NCI-H774 (cell line): ENCODE measurements around the gene SEMA3G.

ENCODE experiments used
- DNase-seq: peaks from one replicate; lab custom pipeline; 2025; lab: John Stamatoyannopoulos, UW

SEMA3G gene

DNA sequence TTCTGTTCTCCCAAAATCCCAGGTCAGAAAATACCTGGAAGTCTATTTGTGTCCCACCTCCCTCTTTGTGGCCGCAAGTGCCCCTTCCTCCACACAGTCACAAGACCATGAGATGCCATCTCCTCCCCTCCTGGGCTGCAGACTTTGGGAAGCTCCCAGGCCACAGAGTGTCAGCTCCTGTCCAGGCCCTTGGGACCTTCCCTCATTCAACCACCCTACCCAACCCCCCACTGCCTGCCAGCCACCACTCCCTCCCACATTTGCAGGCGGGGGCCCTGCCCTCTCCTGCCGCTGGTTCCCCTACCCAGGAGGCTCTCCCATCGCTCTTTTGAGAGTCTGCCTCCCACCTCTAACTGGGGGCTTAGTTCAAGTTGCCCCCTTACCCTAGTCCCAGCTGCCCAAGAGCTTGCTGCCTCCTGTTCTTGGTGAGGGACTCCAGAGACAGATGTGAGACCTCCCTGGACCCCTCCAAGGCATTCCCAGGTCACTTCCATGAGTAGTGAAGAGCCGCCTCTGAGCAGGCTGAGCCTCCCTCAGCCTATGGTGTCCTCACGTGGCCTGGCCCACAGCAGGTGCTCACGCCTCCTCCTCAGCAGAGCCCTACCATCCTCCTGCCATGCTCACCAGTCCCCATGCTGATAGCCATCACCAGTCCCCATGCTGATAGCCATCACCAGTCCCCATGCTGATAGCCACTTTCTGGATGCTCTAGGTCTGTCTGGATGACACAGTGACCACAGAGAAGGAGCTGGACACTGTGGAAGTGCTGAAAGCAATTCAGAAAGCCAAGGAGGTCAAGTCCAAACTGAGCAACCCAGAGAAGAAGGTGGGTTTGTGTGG is 34.4 kb upstream of the SEMA3G start:
- no peak for DNase-seq

DNA sequence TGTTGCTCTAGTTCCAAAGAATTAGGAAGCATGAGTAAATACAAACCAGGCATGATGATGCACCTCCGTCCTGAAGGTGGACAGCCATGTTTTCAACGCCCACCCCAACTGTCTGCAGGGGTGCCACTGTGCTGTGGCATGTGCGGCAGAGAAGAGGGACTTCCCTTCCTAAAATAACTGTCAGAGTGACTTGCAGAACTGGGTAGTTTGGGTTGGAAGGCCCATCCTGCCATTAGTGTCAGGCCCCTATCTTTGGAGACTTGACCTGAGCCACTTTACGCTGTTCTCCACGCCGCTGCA is 32.8 kb upstream of the SEMA3G start:
- DNase-seq, result no peak

DNA sequence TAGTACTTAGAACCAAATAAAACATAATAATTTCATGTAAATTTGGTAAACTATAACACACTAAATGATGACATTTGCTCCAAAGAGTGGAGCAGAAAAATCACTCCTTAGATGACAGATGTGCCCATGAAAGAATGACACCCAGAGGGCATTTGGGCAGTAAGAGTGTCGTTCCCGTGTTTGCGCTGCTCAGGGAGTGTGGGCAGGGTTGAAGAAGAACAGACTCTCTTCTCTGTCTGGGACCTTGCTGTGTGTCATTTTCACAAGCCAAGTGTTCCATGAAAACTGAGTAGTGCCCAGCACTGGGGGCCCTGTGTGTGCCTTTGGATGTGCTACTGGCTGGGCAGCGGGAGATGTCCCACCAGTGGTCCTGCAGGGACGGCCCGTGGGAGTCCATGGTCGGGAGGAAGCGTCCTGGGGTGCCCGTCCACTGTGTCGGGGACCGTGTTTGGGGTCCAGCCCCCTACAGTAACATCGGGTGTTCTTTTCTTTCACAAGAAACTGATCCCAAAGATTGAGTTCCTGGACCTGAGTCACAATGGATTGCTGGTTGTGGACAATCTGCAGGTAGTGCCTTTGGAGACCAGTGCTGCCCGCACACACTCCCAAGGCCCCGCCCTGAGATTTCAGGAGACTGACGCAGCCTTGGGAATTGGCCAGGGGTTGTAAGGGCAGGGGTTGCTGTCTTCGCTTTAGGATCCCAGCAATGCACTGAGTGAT is 32.3 kb upstream of the SEMA3G start:
- no peak for DNase-seq

DNA sequence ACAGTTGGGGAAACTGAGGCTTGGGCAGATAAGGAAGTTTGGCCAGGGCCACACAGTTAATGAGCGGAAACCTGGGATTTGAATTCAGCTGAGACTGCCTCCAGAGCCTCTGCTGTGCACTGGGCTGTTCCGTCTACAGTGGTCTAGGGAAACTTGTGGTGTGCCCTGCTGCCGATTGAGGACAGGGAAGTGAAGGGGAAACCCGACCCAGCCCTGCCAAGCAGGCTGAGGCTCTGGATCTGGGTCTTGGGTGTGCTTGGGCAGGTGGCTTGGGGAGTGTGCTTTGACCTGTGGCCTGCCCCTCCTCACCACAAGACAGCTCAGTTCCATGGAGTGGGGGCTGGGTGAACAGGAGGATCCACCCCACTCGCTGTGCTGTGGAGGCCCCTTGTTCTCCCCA is 28.1 kb upstream of the SEMA3G start:
- DNase-seq, result no peak

DNA sequence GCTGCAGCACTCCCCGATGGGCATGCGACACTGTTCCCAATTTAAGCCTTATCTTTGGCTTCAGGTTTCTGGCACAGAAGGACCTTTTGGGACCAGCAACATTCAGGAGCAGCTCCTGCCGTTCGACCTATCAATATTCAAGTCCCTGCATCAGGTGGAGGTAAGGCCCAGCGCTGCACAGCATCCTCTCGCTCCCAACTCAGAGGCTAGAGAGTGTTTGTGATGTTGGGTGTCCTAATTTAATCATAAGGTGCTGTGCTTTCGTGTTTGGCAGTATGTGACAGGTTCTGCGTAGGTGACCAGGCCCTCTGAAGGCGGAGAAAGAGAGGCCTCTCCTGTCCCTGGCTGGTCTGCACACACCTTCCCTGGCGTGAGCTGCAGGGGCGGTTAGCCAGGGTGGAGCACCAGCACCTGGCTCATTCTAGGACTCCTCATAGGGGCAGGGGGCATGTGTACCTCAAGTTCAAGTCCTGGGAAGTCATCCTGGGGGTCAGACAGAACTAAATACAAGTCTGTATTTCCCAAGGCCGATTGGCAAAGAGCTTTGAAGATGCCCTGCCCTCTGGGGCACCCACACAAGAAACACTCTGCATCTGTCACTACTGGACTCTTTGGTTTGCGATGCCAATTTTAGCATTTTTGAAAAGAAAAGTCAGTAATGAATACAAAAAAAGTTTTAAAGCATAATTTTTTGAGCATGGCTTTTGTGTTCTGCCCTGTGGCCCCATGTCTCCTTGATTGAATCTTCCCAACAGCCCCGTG is 27.5 kb upstream of the SEMA3G start:
- no peak for DNase-seq

DNA sequence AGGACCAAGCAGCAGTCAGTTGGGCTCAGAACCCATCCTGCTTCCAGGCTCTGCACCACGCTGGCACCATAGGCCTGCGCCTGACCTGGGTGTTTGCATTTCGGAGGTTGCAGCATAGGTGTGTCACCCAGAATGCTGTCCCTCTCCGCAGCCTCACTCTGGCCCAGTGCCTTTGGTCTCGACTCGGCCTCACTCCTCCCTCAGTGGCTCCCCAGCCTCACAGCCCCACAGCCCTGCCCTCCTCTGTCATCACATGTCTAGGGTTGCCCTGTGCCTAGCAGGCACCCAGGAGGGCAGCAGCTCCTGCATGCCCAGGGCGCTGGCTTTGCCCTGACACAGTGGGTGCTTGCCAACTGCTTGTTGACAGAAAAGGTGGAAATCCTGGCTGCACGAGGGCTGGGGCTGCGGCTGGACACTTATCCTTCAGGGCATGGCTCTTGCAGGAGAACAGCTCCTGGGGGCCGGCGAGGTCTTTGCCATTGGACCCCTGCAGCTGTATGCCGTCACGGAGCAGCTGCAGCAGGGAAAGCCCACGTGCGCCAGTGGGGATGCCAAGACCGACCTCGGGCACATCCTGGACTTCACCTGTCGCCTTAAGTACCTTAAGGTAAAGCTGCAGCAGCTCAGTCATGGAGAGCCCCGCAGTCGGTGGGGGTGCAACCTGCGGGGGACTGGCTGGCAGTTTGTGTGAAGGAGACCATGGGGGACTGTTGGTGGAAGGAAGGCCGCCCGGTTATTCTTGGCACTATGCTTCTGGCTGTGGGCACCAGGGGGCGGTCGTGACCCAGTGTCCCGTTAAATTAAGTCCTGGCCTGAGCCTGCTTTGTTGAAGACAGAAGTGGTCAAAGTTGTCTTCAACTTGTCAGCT is 26.7 kb upstream of the SEMA3G start:
- DNase-seq, result no peak

DNA sequence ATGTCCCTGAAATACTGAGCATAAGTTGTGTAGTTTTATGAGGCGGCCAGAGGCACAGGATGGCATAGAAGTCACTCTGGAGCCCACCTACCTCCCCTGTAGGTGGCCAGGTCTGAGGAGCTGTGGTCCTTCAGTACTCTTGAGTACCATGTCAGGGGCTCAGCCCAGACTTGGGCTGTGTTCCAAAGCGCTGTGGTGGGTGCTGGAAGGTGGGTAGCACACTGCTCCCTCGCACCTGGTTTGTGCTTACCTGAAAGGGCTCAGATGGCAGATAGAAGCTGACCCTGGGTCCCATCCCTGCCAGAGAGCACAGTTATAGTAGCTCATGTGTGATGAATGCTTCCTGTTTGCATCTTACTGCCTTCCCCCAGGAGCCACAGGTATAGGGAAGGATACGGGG is 26.0 kb upstream of the SEMA3G start:
- DNase-seq, result no peak

DNA sequence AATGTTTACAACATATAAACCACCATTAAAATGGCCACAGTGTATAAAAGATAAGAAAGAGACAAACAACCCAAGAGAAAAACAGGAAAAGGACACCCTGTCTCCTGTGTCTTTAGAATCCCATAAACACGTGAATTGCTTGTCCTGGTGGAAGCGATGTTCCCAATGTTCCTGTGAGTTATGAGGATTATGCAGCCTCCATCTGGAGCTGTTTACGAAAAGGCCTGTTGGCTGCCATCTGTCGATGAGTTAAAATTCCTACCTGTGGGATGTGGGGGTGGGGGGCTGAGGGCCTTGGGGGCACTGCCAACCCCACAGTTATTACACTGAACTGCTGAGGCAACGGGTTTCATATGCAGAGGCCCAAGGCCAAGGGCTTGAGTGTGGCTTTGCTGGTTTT is 24.1 kb upstream of the SEMA3G start:
- no peak for DNase-seq

DNA sequence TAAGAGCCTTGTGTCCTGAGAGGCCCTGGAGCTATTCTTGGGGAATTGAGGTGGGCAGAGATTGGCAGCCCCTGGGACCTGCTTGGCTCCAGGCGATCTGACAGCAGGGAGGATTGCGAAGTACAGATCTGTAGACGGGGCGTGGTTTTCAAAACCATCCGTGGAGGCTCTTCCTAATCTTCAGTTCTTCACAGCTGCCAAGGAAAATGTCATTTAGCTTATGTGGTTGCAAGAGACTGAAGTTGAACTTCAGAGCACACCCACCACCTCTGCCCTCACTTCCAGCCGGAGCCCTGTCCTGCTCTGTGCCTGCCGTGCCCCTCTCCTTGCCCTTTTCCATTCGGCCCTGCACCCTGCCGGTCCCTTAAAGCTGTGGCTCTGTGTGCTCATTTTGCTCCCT is 23.4 kb upstream of the SEMA3G start:
- DNase-seq, result no peak

DNA sequence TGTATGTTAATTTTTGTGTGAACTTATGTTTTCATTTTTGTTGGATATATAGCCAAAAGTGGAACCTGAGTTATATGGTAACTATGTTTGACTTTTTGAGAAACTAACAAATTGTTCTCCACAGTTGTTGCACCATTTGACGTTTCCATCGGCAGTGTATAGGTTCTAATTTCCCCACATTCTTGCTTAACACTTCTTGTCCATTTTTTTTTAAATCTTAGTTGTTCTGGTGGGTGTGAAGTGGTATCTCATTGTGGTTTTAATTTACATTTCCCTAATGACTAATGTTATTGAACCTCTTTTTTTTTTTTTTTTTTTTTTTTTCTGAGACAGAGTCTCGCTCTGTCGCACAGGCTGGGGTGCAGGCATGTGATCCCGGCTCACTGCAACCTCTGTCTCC is 18.5 kb upstream of the SEMA3G start:
- DNase-seq, result no peak

DNA sequence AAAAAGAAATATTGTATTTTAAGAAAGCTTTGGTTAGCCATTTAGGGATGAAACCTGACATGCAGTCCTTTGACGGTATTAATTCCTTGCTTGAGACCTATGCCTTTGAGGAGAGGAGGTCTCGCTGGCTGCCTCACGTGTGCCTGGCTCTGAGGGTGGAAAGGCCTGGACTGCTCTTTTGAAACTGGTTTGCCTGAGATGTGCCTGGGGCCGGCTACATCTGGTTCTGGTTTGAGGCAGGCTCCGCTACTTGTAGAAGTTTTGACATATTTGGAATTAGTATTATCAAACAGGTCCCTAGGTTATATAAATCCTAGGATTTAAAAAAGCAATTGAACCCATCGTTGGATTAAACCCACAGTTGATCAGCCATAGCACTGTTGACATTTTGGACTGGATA is 17.0 kb upstream of the SEMA3G start:
- DNase-seq, result no peak

DNA sequence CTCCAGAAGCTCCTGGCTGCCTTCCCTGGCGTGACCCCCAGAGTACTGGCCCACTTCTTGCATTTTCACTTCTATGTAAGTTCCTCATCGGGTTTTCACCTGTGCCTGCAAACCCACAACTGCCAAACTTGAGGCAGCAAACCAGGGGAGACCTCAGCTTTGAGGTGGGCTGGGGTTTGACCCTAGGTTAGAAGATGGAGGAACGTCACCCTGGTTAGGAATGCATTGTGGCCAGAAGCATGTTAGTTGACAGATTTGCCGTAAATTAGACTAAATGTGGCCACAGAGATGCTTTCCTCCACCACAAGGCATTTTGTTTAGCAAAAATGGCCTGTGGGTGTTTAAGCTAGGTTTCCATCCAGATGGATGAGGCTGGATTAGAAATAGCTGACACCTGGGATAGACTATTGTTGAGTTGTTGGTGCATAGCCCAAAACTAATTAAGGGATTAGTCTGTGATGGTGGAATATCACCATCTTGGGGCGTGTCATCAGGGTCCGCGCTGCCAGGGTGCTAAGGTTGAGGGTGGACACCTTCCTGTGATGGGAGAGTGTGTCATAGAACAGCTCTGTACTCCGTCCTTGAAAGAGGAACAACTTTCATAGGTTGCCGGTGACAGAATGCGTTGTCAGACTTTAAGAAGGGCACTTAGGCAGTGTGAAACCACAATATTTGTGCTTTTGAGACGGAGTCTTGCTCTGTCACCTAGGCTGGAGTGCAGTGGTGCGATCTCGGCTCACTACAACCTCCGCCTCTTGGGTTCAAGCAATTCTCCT is 14.1 kb upstream of the SEMA3G start:
- no peak for DNase-seq

DNA sequence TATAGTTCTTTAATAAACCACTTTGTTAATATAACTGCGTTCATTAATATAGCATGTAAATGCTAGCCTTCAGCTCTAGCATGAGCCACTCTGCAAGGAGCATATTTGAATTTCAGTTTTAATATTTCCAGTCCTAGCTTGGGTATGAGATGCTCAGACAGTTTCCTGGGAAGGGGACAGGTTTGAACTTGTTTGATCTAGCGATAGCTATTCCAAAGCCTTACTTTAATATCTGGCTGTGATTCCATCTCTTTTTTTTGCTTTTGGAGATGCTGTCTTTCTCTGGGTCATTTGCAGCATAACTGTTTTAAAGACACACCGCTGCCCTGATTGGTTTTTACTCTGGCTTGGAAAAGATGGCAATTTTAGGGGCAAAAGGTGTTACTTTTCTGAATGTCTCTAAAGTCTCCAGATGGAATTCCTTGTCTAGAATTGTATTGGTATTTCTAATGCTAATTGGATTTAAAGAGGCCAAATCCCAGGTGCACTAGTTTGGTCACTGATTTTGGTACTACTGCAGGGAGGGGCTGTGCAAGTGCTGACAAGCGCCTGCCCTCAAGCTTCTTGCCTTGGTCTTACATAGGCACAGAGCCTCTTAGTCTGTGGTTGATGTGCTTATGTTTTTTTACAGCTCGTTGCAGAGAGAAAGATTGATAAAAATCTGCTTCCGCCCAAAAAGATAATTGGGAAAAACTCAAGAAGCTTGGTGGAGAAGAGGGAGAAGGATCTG is 13.3 kb upstream of the SEMA3G start:
- no peak for DNase-seq

DNA sequence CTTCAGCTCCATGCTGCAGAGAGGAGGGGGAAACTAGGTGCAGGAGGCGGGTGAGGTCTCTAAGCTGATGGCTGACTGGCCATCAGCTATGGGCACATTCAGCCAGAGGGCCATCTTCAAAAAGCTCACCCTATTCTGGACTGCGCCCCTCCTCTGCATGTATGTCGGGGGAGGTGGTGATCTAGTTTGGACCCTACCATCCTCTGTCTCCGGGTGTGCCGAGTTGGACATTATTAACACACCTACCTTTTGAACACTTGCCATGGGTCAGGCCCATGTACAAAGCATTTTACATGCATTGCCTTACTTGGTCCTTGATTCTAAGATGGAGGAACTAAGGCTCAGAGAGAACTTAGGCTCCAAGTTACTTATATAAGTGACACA is 11.9 kb upstream of the SEMA3G start:
- DNase-seq, result no peak

DNA sequence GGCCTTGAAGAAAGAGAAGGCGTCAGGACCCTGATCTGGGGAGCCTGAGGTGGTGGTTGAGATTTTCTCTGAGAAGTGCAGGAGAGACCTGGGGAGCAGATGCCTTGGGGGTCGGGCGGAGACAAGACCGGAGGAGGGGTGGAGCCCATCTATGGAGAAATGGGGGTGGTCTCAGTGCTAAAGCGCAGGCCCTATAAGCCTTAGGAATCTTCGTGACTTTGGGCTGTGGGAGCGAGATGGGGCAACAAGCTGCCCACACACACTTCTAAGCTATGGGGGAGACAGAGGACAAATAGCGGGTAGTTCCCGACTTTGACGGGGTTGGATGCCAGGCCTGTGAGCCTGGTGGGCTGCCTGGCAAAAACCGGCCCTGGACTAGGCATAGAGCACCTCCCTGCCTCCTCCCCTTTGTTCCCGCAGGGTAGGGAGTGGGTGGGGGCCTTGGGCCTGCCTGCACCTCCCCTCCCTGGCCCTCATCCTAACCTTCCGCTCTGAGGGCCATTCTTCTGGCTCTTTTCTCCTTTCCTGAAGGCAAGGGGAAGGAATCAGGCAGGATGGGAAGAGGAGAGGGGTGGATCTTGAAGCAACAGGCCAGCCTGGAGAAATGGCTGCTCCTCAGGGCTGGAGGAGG is 11.4 kb upstream of the SEMA3G start:
- no peak for DNase-seq

DNA sequence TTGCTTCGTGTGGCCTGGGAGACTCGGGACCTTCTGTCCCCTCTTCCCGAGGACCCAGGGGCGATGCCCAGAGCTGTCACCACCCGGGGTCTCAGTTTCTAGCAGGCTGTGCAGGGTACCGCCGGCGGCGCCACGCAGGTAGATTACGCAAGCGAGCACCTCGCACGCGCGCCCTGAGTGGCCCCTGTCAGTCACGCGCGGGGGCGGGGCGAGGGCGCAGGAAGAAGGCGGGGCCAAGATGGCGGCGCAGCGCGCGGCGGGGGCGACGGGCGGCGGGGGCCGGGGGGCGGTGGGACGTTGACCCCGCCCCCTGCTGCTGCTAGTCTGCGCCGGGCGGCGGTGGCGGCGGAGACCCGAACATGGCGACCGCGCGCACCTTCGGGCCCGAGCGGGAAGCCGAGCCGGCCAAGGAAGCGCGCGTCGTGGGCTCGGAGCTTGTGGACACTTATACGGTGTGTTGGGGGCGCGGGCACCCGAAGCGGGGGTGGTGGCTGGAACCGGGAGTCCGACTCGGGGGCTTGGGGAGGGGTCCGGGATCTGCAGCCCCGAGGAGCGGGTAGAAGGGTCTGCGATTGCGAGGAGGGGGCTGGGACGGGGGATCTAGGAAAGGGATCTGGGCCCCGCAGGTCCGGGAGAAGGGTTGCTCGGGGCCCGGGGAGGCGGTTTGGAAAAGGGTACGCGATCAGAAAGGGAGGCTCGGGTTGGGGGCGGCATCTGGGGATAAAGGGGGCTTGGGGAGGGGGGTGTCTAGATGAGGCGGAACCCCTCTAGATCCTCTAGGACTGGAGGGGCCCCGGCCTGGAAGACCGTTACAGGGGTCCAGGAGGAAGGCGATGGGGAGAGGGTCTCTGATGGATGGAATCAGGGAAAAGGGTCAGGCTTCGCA is 10.6 kb upstream of the SEMA3G start, which contains the start of gene NISCH:
NISCH (plus strand) TSS at position 322 of the 886 bp plus-strand sequence; CDS start at position 360, 38 bp downstream.
- DNase-seq, result peak; percentile 68

DNA sequence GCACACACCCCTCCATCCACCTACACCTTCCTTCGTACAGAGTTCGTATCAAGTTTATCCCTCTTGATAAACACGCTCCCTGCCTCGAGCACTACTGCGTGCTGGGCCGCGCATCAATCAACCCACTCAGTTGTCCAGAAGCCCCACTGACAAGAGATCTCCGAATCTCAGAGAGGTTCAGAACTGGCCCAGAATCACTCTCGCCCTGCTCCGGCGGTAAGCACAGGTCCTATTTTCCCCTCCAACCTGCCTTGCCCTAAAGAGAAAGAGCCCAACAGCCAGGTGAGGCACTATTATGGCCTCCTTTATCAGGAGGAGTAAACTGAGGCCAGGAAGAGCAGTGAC is 10.0 kb upstream of the SEMA3G start:
- DNase-seq, result no peak

DNA sequence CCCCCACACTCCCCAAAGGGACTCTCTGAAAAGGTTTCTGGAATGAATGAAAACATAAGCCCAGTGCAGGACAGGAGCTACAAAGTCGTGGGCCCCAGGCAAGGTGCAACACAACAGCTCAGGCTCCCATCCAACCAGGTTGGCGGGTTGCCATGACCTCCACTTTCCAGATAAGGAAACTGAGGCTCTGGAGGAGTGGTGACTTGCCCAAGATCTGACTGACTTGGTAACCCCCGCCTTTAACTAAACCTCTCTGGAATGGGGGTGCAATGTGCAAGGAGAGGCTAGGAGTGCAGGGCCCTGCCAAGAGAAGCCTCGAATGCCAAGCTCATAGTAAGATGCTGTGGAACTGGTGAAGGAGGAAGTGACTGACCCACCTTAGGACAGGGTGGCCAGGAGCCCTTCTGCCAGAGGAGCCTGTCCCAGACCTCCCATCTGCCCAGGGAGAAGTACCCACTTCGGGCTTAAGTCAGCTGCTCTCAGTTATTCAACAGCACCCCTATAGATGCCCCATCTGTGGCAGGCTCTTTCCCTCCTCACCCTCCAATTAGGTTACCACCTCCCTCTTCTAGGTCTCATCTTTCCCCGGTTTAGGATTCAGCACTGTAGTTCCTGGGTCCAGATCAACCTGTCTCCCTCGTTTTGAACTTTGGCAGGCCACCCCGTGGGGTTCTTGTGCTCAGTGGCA is 9.5 kb upstream of the SEMA3G start:
- no peak for DNase-seq
